Testis (tissue), 2 donors: ENCODE measurements around the gene MICAL1.

Experiments
- CTCF ChIP-seq, 3 experiments: fragments of 450-650 bp in 2 of 3; fragments of 200-600 bp in 1 of 3; sonication (generic) in 1 of 3; IDR thresholded peaks; one replicate each; pipeline ENCODE4 v1.5.1; 2016 to 2019; ENCODE audit warnings: antibody characterized with exemption in 3 of 3, mild to moderate bottlenecking in 2 of 3, moderate library complexity in 1 of 3
- POLR2A ChIP-seq: fragments of 450-650 bp; IDR thresholded peaks from one replicate; pipeline ENCODE4 v1.6.1; 2017; ENCODE audit warnings: antibody characterized with exemption, mild to moderate bottlenecking, moderate library complexity

GRCh38 chr6:109478222-109478805 is 22.7 kb upstream of the MICAL1 start:
- TF ChIP-seq CTCF (IDR thresholded peaks at IDR 0.05), result no peak
- no peak for TF ChIP-seq POLR2A
